HL-60/S4 treated with retinoic acid at 250 ng/mL for 4 days and 3 days (cell line): ENCODE results near the gene MLST8.
"Not testable (repeated sequence)": the region's sequence is repeated elsewhere in the genome, so short reads cannot be mapped to it uniquely, and the experiment has no call there.

Experiments
- in situ Hi-C: fragments of 300-500 bp; cut with MboI; formaldehyde crosslinking; loops from 2 replicates; pipeline ENCODE4 v1.7.0; 2022; ENCODE audit warnings: low sequenced_read_pairs

The MLST8 gene

GRCh38 chr16:2231016-2231931 is 26.0 kb downstream of the MLST8 start:
- in situ Hi-C loops, result no loop called here

- in situ Hi-C loops, result no loop called here
These were observed 27.1 kb downstream of the MLST8 start for GRCh38 chr16:2232094-2232990.

GRCh38 chr16:2233046-2233775 is 28.0 kb downstream of the MLST8 start:
- in situ Hi-C loops, result no loop called here

GRCh38 chr16:2233872-2234812 is 28.9 kb downstream of the MLST8 start:
- in situ Hi-C loops, result no loop called here

- in situ Hi-C loops, result no loop called here
These were observed 29.5 kb downstream of the MLST8 start for GRCh38 chr16:2234813-2235170.

GRCh38 chr16:2235234-2235651 is 30.0 kb downstream of the MLST8 start:
- in situ Hi-C loops, result no loop called here

- in situ Hi-C loops, result no loop called here
These were observed 30.6 kb downstream of the MLST8 start for GRCh38 chr16:2235695-2236336.

GRCh38 chr16:2236337-2237101 is 31.3 kb downstream of the MLST8 start, which contains the start of gene DNASE1L2:
Gene DNASE1L2 (plus strand): TSS chr16:2236444. CDS start chr16:2236817, 373 bp downstream.
- in situ Hi-C loops, result no loop called here

GRCh38 chr16:2237102-2237482 is 31.8 kb downstream of the MLST8 start:
- in situ Hi-C loops, result no loop called here

GRCh38 chr16:2237493-2238149 is 32.4 kb downstream of the MLST8 start:
- in situ Hi-C loops, result no loop called here

GRCh38 chr16:2238150-2238837 is 33.0 kb downstream of the MLST8 start:
- in situ Hi-C loops, result no loop called here

GRCh38 chr16:2238838-2239675 is 33.8 kb downstream of the MLST8 start:
- in situ Hi-C loops, result no loop called here

GRCh38 chr16:2240331-2240730 is 35.1 kb downstream of the MLST8 start:
- in situ Hi-C loops, result not testable (repeated sequence)

- in situ Hi-C loops, result no loop called here
These were observed 37.3 kb downstream of the MLST8 start for GRCh38 chr16:2242598-2242997.

GRCh38 chr16:2243031-2243528 is 37.8 kb downstream of the MLST8 start:
- in situ Hi-C loops, result no loop called here

GRCh38 chr16:2243781-2244180 is 38.5 kb downstream of the MLST8 start:
- in situ Hi-C loops, result no loop called here
